ENCODE results near the gene SDK1.

GRCh38 chr7:4179688-4180380 lies 878.8 kb downstream of the SDK1 start:
- no peak for TF ChIP-seq POLR2A (IDR thresholded peaks at IDR 0.05; ENCODE audit: low read length)
- no peak for TF ChIP-seq GATA1 (IDR thresholded peaks at IDR 0.05; ENCODE audit: low read depth, low read length)
